ENCODE data around the gene CYP46A1.

GRCh38 chr14:99657645-99658155 is 26.4 kb upstream of the CYP46A1 start:
- TF ChIP-seq EZH2phosphoT487 (IDR thresholded peaks at IDR 0.05), result no peak
- no peak for TF ChIP-seq CTCF (IDR thresholded peaks at IDR 0.05)

All from neural progenitor cell (in vitro differentiated cells).